Left ventricle myocardium inferior (tissue), 1 donor: Measurements from ENCODE around the gene JPH3. TPM values are rescaled to one million over a fixed set of nuclear protein-coding genes. Genes with fewer than 3 reads are reported as not detected.

Experiments used
- DNase-seq: peaks from one replicate; pipeline ENCODE4 v3.0.0-alpha.2; 2020
- H3K27ac ChIP-seq: fragments of 200-600 bp; replicated peaks from 2 replicates; pipeline ENCODE4 v1.8.0; 2021
- H3K27me3 ChIP-seq: fragments of 200-600 bp; 2 replicates; pipeline ENCODE4 v1.8.0; 2021; ENCODE audit warnings: low read depth
- H3K36me3 ChIP-seq: fragments of 200-600 bp; 2 replicates; pipeline ENCODE4 v1.8.0; 2021
- H3K4me1 ChIP-seq: fragments of 200-600 bp; 2 replicates; pipeline ENCODE4 v1.8.0; 2021
- H3K4me3 ChIP-seq: fragments of 200-600 bp; 2 replicates; pipeline ENCODE4 v1.8.0; 2021; ENCODE audit warnings: mild to moderate bottlenecking, moderate library complexity
- H3K9me3 ChIP-seq: fragments of 200-600 bp; replicated peaks from 2 replicates; pipeline ENCODE4 v1.8.0; 2021
- CTCF ChIP-seq: fragments of 200-600 bp; IDR thresholded peaks from 2 replicates; pipeline ENCODE4 v1.8.0; 2021; ENCODE audit warnings: antibody characterized with exemption, mild to moderate bottlenecking, borderline replicate concordance
- intact Hi-C: fragments of 100-400 bp; cut with micrococcal nuclease; formaldehyde crosslinking; loops from one replicate; pipeline ENCODE4 v1.11.0; 2022
- total RNA-seq: library from RNA; stranded (reverse); fragmentation: NEBNext Ultra II Directional; extraction: Animal tissue kit (Norgen Biotek cat#: 25700); gene quantifications from one replicate; pipeline ENCODE4 v1.2.1, GENCODE V29; 2021
- donor health status: DM: no; HTN: yes; CAD: no; lungs with severe emphysema.

Gene JPH3
- total RNA-seq, 1 donor from 2014 or later, result 0.14 TPM

- no peak for DNase-seq
- H3K36me3 ChIP-seq, result no peaks in the 10 kb centered on the region
- peaks cover 87% of the 10 kb centered on the region for H3K27me3 ChIP-seq
- H3K4me1 ChIP-seq, result peaks cover 11% of the 10 kb centered on the region
- intact Hi-C loops, result no loop called here
- TF ChIP-seq CTCF, result no peak
- H3K9me3 ChIP-seq, result no peaks in the 10 kb centered on the region
- no peak overlapping the region for H3K27ac ChIP-seq
- no peak overlapping the region for H3K4me3 ChIP-seq
These were observed 14.7 kb upstream of the JPH3 start for GRCh38 chr16:87587636-87588035.

GRCh38 chr16:87592018-87592712 is 10.1 kb upstream of the JPH3 start:
- intact Hi-C loops, result loop anchor here (10.0 kb wide), 1 partner anchor 183 kb away; no protein-coding TSS in a partner anchor
- TF ChIP-seq CTCF, result no peak
- peaks cover 7% of the 10 kb centered on the region for H3K4me1 ChIP-seq
- no peak for DNase-seq
- H3K27me3 ChIP-seq, result peaks cover 81% of the 10 kb centered on the region
- H3K27ac ChIP-seq, result no peak overlapping the region
- no peaks in the 10 kb centered on the region for H3K36me3 ChIP-seq
- H3K9me3 ChIP-seq, result no peaks in the 10 kb centered on the region
- no peak overlapping the region for H3K4me3 ChIP-seq

GRCh38 chr16:87593710-87594258 is 8.5 kb upstream of the JPH3 start:
- no peak for DNase-seq
- no peak overlapping the region for H3K4me3 ChIP-seq
- peaks cover 2% of the 10 kb centered on the region for H3K9me3 ChIP-seq
- intact Hi-C loops, result loop anchor here (10.0 kb wide), 1 partner anchor 181 kb away; no protein-coding TSS in a partner anchor
- no peak overlapping the region for H3K27ac ChIP-seq
- TF ChIP-seq CTCF, result no peak
- no peaks in the 10 kb centered on the region for H3K36me3 ChIP-seq
- H3K27me3 ChIP-seq, result peaks cover 86% of the 10 kb centered on the region
- peaks cover 5% of the 10 kb centered on the region for H3K4me1 ChIP-seq

GRCh38 chr16:87595712-87596111 is 6.6 kb upstream of the JPH3 start:
- Histone ChIP-seq H3K36me3 (no peaks in the 10 kb centered on the region), H3K9me3 (peaks cover 6% of the 10 kb centered on the region), H3K27me3 (peaks cover 93% of the 10 kb centered on the region), H3K4me3 (no peak overlapping the region), H3K27ac (no peak overlapping the region), H3K4me1 (no peaks in the 10 kb centered on the region)
- no peak for DNase-seq
- intact Hi-C loops, result loop anchor here (10.0 kb wide), 1 partner anchor 179 kb away; no protein-coding TSS in a partner anchor
- TF ChIP-seq CTCF, result no peak

- TF ChIP-seq CTCF, result no peak
- DNase-seq, result no peak
These were observed 4.9 kb upstream of the JPH3 start for GRCh38 chr16:87597324-87597830.

More at GRCh38 chr16:87597324-87597830, 4.9 kb upstream of the JPH3 start:
- Histone ChIP-seq H3K4me3 (no peak overlapping the region), H3K36me3 (no peaks in the 10 kb centered on the region), H3K27me3 (peaks cover 91% of the 10 kb centered on the region), H3K4me1 (peaks cover 4% of the 10 kb centered on the region), H3K27ac (no peak overlapping the region), H3K9me3 (peaks cover 6% of the 10 kb centered on the region)
- intact Hi-C loops, result loop anchor here (10.0 kb wide), 1 partner anchor 177 kb away; no protein-coding TSS in a partner anchor
